ENCODE measurements around the gene PPP2R5C. TPM values are rescaled to one million over a fixed set of nuclear protein-coding genes. Genes with fewer than 3 reads are reported as not detected.

PPP2R5C gene
- total and polyA plus RNA-seq, 2 donors (not counting 3 experiments of a cell fraction or from before 2014, with no cell fraction given), result 42.6 to 83.6 TPM

DNA sequence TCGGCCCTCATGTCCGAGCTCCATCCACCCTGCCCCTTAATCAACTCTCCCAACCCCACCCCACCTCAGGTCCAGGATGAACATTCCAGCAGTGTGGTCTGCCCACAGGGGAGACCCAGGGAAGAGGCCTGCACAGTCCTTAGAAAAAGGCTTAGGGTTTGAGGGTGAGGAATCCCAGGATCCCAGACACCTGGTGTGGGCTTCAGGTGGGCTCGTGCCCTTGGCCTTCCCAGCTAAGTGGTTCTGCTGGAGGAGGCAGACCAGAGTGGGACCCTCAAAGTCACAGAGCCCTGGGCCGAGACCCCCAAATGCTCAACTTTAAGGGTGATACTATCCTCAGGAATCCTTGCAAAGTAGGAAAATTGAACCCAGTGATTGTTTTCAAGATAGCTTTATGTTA is 25.4 kb upstream of the PPP2R5C start:
- Histone ChIP-seq H3K9ac (replicated peaks; ENCODE audit: extremely low read depth, insufficient read depth, low read length) (no peak overlapping the region), H3K4me2 (ENCODE audit: insufficient read depth, low read length) (no peak overlapping the region), H3K9me1 (replicated peaks; ENCODE audit: control insufficient read depth, extremely low read depth, insufficient read depth, low read length) (no peaks in the 10 kb centered on the region), H4K20me1 (replicated peaks; ENCODE audit: control insufficient read depth, extremely low read depth, insufficient read depth, low read length) (no peaks in the 10 kb centered on the region), H3K27ac (ENCODE audit: insufficient read depth, low read depth, low read length) (no peak overlapping the region), H3K4me3 (replicated peaks in 1 of 3; ENCODE audit: insufficient read depth in 1 of 3, low read depth in 1 of 3, low read length in 3 of 3) (no peak overlapping the region), H2AFZ (ENCODE audit: low read depth, low read length) (no peak overlapping the region), H3K27me3 (ENCODE audit: control insufficient read depth in 2 of 2, insufficient read depth in 2 of 2, low read length in 2 of 2) (peaks cover 5 to 7% of the 10 kb centered on the region in 2 experiments), H3K79me2 (ENCODE audit: control insufficient read depth, insufficient read depth, low read length) (no peaks in the 10 kb centered on the region), H3K9me3 (replicated peaks; ENCODE audit: control insufficient read depth, insufficient read depth, low read length) (no peaks in the 10 kb centered on the region), H3K4me1 (ENCODE audit: control insufficient read depth, extremely low read depth, insufficient read depth, low read length) (peaks cover 6% of the 10 kb centered on the region), H3K36me3 (ENCODE audit: control insufficient read depth in 2 of 2, extremely low read depth in 1 of 2, insufficient read depth in 2 of 2, low read length in 2 of 2) (no peaks in the 10 kb centered on the region)
- CTCF ChIA-PET, result interaction anchor here (0.7 to 1.2 kb wide), 3 partner anchors 8 to 218 kb away, joined by 3 read pairs; no protein-coding TSS in a partner anchor
- no peak for TF ChIP-seq MYC (IDR thresholded peaks at IDR 0.05; ENCODE audit: low read depth, low read length)
- TF ChIP-seq, protein P1, sequence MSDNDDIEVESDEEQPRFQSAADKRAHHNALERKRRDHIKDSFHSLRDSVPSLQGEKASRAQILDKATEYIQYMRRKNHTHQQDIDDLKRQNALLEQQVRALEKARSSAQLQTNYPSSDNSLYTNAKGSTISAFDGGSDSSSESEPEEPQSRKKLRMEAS (IDR thresholded peaks at IDR 0.05; ENCODE audit: insufficient read depth, insufficient read length), result no peak
- TF ChIP-seq EZH2 (IDR thresholded peaks at IDR 0.05; ENCODE audit: borderline replicate concordance, low read depth, low read length, severe bottlenecking), result no peak
- no peak for TF ChIP-seq POLR2A (IDR thresholded peaks at IDR 0.05; ENCODE audit: low read depth, low read length)
- TF ChIP-seq, protein P2, sequence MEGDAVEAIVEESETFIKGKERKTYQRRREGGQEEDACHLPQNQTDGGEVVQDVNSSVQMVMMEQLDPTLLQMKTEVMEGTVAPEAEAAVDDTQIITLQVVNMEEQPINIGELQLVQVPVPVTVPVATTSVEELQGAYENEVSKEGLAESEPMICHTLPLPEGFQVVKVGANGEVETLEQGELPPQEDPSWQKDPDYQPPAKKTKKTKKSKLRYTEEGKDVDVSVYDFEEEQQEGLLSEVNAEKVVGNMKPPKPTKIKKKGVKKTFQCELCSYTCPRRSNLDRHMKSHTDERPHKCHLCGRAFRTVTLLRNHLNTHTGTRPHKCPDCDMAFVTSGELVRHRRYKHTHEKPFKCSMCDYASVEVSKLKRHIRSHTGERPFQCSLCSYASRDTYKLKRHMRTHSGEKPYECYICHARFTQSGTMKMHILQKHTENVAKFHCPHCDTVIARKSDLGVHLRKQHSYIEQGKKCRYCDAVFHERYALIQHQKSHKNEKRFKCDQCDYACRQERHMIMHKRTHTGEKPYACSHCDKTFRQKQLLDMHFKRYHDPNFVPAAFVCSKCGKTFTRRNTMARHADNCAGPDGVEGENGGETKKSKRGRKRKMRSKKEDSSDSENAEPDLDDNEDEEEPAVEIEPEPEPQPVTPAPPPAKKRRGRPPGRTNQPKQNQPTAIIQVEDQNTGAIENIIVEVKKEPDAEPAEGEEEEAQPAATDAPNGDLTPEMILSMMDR (IDR thresholded peaks at IDR 0.05; ENCODE audit: extremely low read depth in 1 of 2, insufficient read depth in 1 of 2, low read depth in 1 of 2, low read length in 2 of 2), result no peak
- TF ChIP-seq GATA2 (IDR thresholded peaks at IDR 0.05; ENCODE audit: insufficient read depth, insufficient read length, low read depth, low read length), result no peak
- TF ChIP-seq POLR2AphosphoS5 (IDR thresholded peaks at IDR 0.05; ENCODE audit: insufficient read depth, low read depth, low read length), result no peak
- TF ChIP-seq JUN (IDR thresholded peaks at IDR 0.05; ENCODE audit: borderline replicate concordance, insufficient read depth, insufficient read length, low read depth), result no peak
- no peak for TF ChIP-seq FOS (IDR thresholded peaks at IDR 0.05; ENCODE audit: borderline replicate concordance, insufficient read depth, low read length)
- DNase-seq (ENCODE audit: low read depth, low spot score), result no peak
- intact Hi-C loops (cut with micrococcal nuclease), result no loop called here
- FAIRE-seq, result no peak
- POLR2A ChIA-PET, result no interaction called here
- dilution Hi-C loops (cut with MboI; ENCODE audit: extremely low pct_ligation_motif_present, low sequenced_read_pairs), result no loop called here
- no TSS peak for BruUV-seq (replicated peaks)
